GM19023 (cell line): Measurements from ENCODE around the gene RNF212.

Source experiments
- ATAC-seq: cut with Tn5 transposase; IDR thresholded peaks from one replicate; pipeline ENCODE4 v1.9.1; 2021; ENCODE audit warnings: mild to moderate bottlenecking, moderate library complexity; ENCODE audit not compliant: unreplicated experiment

Gene RNF212

GRCh38 chr4:1090465-1091440, 22.6 kb downstream of the RNF212 start:
- no peak for ATAC-seq

- ATAC-seq: no peak
Observed at GRCh38 chr4:1090036-1090435, 23.3 kb downstream of the RNF212 start.

GRCh38 chr4:1087371-1087770, 26.0 kb downstream of the RNF212 start:
- no peak for ATAC-seq

GRCh38 chr4:1086011-1086410, 27.4 kb downstream of the RNF212 start:
- no peak for ATAC-seq

GRCh38 chr4:1085404-1085799, 28.0 kb downstream of the RNF212 start:
- no peak for ATAC-seq

GRCh38 chr4:1084796-1085403, 28.5 kb downstream of the RNF212 start:
- no peak for ATAC-seq

GRCh38 chr4:1084394-1084793, 29.0 kb downstream of the RNF212 start:
- no peak for ATAC-seq

- no peak for ATAC-seq
Observed at GRCh38 chr4:1082215-1083182, 30.9 kb downstream of the RNF212 start.

GRCh38 chr4:1081689-1082040, 31.7 kb downstream of the RNF212 start:
- ATAC-seq: no peak

GRCh38 chr4:1080961-1081688, 32.2 kb downstream of the RNF212 start:
- ATAC-seq: no peak

- no peak for ATAC-seq
Observed at GRCh38 chr4:1080432-1080831, 32.9 kb downstream of the RNF212 start.

- ATAC-seq: no peak
Observed at GRCh38 chr4:1079711-1080265, 33.6 kb downstream of the RNF212 start.

GRCh38 chr4:1078490-1078889, 34.9 kb downstream of the RNF212 start:
- no peak for ATAC-seq

- no peak for ATAC-seq
Observed at GRCh38 chr4:1077711-1078477, 35.5 kb downstream of the RNF212 start.

- no peak for ATAC-seq
Observed at GRCh38 chr4:1075809-1076699, 37.3 kb downstream of the RNF212 start.

- ATAC-seq: no peak
Observed at GRCh38 chr4:1075225-1075624, 38.1 kb downstream of the RNF212 start.

- no peak for ATAC-seq
Observed at GRCh38 chr4:1074077-1074476, 39.3 kb downstream of the RNF212 start.

- ATAC-seq: no peak
Observed at GRCh38 chr4:1072830-1073446, 40.4 kb downstream of the RNF212 start.
